ENCODE measurements around the gene ITGB4.
"Not testable (repeated sequence)": the region's sequence is repeated elsewhere in the genome, so short reads cannot be mapped to it uniquely, and the experiment has no call there.

The ITGB4 gene

GRCh38 chr17:75771334-75772281, 50.3 kb downstream of the ITGB4 start:
- DNase-seq = no peak

GRCh38 chr17:75773121-75773807, 52.0 kb downstream of the ITGB4 start:
- no peak for DNase-seq

GRCh38 chr17:75773808-75774470, 52.7 kb downstream of the ITGB4 start:
- DNase-seq = no peak

GRCh38 chr17:75774471-75774990, 53.3 kb downstream of the ITGB4 start:
- DNase-seq = no peak

GRCh38 chr17:75774991-75775668, 53.9 kb downstream of the ITGB4 start:
- DNase-seq = peak; percentile 41

GRCh38 chr17:75776386-75777295, 55.4 kb downstream of the ITGB4 start:
- peak; percentile 24 for DNase-seq

- peak; percentile 28 for DNase-seq
Measured at GRCh38 chr17:75777296-75777922, 56.1 kb downstream of the ITGB4 start.

GRCh38 chr17:75778066-75778860, 57.0 kb downstream of the ITGB4 start:
- DNase-seq = not testable (repeated sequence)

- no peak for DNase-seq
Measured at GRCh38 chr17:75778861-75779249, 57.6 kb downstream of the ITGB4 start.

GRCh38 chr17:75779250-75779986, 58.2 kb downstream of the ITGB4 start:
- peak; percentile 100 for DNase-seq

GRCh38 chr17:75779987-75780889, 59.0 kb downstream of the ITGB4 start:
- no peak for DNase-seq

GRCh38 chr17:75783069-75783783, 62.0 kb downstream of the ITGB4 start:
- peak; percentile 58 for DNase-seq

GRCh38 chr17:75783803-75784472, 62.7 kb downstream of the ITGB4 start:
- no peak for DNase-seq

GRCh38 chr17:75784473-75785015, 63.3 kb downstream of the ITGB4 start, which contains the start of gene UNK:
TSS of gene UNK (plus strand) at chr17:75784806. CDS start at chr17:75784881, 75 bp downstream.
- peak; percentile 100 for DNase-seq

GRCh38 chr17:75785016-75785890, 64.0 kb downstream of the ITGB4 start:
- DNase-seq = peak; percentile 93

Measured in fibroblast of skin of abdomen (primary cell).